Kidney tubule cell (primary cell): ENCODE data around the gene RNU1-4.
"Not testable (repeated sequence)": the region's sequence is repeated elsewhere in the genome, so short reads cannot be mapped to it uniquely, and the experiment has no call there.

Source experiments
- DNase-seq: peaks from one replicate; pipeline ENCODE4 v3.0.0-alpha.2; 2018; ENCODE audit warnings: low spot score

The RNU1-4 gene

DNA sequence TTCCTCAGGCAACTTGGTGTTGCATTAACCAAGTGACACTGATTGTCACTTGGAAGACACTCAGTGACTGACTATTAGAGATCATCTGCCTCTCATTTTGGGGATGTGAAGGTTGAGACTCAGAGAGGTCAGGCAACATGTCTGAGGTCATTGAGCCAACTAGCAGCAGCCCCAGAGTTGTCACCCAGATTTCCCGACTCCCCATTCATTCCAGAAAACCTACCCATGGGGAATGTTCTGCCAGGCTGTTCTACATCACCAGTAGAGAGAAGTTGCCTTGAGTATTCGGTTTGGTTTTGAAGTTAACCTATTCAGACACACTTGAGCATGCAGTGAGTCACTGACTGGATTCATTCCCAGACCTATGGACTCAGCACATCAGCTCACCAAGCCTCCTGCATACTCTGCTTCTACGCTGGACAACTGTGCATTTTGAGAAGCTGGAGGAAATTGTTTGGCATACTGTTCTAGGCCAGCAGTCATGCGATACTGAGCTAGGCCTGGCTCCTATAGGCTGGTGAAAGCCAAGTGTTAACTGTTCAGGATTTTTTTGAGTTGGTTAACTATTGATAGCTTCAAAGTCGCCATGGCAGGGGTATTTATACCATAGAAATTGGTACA, 29.9 kb downstream of the RNU1-4 start:
- DNase-seq, result peak; percentile 100

GRCh38 chr1:16770896-16771446, 30.7 kb downstream of the RNU1-4 start:
- DNase-seq, result peak; percentile 12

GRCh38 chr1:16772275-16773204, 32.2 kb downstream of the RNU1-4 start:
- DNase-seq, result peak; percentile 98

GRCh38 chr1:16773205-16773596, 32.9 kb downstream of the RNU1-4 start:
- not testable (repeated sequence) for DNase-seq

DNA sequence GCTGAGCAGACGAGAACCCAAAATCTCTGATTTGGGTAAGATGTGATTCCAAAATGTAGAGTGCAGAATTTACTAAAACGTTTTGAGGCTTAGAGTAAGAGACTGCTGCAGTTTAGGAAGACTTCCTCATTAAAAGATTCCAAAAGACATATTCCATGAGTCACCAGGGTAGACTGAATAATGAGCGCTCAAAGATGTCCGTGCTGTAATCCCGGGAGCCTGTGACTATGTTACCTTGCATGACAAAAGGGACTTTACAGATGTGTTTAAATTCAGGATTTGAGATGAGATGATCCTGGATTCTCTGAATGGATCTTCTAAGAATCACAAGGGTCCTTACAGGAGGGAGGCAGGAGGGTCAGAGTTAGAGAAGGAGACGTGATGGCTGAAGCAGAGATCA, 33.4 kb downstream of the RNU1-4 start:
- not testable (repeated sequence) for DNase-seq

DNA sequence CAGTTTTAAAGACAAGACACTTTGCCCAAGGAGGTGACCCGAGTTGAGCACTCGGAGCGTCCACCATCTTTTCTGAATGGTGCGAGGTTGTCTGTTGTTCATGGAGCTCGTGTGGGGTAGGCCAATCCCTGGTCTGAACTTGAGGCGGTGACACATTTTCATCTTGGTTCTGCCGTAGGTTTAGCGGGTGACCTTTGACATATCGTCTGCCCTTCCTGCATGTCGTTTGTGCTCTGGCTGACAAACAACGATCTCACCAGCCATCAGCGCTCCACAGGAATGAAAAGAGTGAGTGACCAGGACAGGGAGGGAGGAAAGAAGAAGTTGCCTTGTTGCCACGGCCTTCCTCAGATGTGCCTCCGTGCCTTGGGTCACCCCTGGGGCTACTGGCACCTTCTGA, 34.5 kb downstream of the RNU1-4 start:
- DNase-seq, result not testable (repeated sequence)

GRCh38 chr1:16775290-16775689, 35.0 kb downstream of the RNU1-4 start:
- not testable (repeated sequence) for DNase-seq

- DNase-seq, result not testable (repeated sequence)
Measured at GRCh38 chr1:16776248-16776647, 35.9 kb downstream of the RNU1-4 start.

GRCh38 chr1:16776835-16777234, 36.5 kb downstream of the RNU1-4 start:
- not testable (repeated sequence) for DNase-seq

GRCh38 chr1:16777821-16778220, 37.5 kb downstream of the RNU1-4 start:
- not testable (repeated sequence) for DNase-seq

- not testable (repeated sequence) for DNase-seq
Measured at GRCh38 chr1:16779525-16779924, 39.2 kb downstream of the RNU1-4 start.

- DNase-seq, result not testable (repeated sequence)
Measured at GRCh38 chr1:16781033-16781432, 40.7 kb downstream of the RNU1-4 start.

- not testable (repeated sequence) for DNase-seq
Measured at GRCh38 chr1:16781625-16782024, 41.3 kb downstream of the RNU1-4 start.

- DNase-seq, result not testable (repeated sequence)
Measured at GRCh38 chr1:16784955-16785354, 44.6 kb downstream of the RNU1-4 start.

- DNase-seq, result not testable (repeated sequence)
Measured at GRCh38 chr1:16786362-16786761, 46.0 kb downstream of the RNU1-4 start.

- DNase-seq, result not testable (repeated sequence)
Measured at GRCh38 chr1:16787175-16787574, 46.9 kb downstream of the RNU1-4 start.

GRCh38 chr1:16787711-16788110, 47.4 kb downstream of the RNU1-4 start:
- not testable (repeated sequence) for DNase-seq
